ENCODE data around the gene TYRO3. TPM values are rescaled to one million over a fixed set of nuclear protein-coding genes. Genes with fewer than 3 reads are reported as not detected.

Gene TYRO3
- total RNA-seq, 1 donor from 2014 or later = 17.3 TPM

DNA sequence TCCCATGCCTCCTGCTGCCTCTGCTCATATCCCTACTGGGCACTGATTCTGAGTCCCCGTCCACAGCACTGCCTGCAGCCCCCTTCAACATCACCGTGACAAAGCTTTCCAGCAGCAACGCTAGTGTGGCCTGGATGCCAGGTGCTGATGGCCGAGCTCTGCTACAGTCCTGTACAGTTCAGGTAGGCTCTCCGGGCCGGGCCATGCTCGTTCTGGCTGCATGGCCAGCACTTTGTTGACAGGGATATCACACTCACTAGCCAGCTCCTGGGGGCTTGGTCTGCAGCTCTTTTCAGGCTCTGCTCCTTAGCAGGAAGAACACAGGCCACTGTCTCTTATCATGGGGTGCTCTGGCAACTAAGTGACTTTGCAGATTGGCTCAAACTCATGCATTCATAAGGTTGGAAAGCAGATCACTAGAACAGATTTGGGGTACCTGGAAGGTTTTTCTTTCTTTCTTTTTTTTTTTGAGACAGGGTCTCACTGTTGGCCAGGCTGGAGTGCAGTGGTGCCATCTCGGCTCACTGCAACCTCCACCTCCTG lies 6.0 kb downstream of the TYRO3 start:
- Histone ChIP-seq H3K27ac (no peak overlapping the region), H3K4me1 (peaks cover 29% of the 10 kb centered on the region), H3K27me3 (ENCODE audit: low read depth) (peaks cover 8% of the 10 kb centered on the region), H3K36me3 (peaks cover 7% of the 10 kb centered on the region), H3K9me3 (no peaks in the 10 kb centered on the region), H3K4me3 (no peak overlapping the region)
- TF ChIP-seq, protein P1, sequence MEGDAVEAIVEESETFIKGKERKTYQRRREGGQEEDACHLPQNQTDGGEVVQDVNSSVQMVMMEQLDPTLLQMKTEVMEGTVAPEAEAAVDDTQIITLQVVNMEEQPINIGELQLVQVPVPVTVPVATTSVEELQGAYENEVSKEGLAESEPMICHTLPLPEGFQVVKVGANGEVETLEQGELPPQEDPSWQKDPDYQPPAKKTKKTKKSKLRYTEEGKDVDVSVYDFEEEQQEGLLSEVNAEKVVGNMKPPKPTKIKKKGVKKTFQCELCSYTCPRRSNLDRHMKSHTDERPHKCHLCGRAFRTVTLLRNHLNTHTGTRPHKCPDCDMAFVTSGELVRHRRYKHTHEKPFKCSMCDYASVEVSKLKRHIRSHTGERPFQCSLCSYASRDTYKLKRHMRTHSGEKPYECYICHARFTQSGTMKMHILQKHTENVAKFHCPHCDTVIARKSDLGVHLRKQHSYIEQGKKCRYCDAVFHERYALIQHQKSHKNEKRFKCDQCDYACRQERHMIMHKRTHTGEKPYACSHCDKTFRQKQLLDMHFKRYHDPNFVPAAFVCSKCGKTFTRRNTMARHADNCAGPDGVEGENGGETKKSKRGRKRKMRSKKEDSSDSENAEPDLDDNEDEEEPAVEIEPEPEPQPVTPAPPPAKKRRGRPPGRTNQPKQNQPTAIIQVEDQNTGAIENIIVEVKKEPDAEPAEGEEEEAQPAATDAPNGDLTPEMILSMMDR (IDR thresholded peaks at IDR 0.05) = no peak
- intact Hi-C loops (cut with DNase I) = no loop called here
- DNase-seq = no peak
- ATAC-seq = no peak

DNA sequence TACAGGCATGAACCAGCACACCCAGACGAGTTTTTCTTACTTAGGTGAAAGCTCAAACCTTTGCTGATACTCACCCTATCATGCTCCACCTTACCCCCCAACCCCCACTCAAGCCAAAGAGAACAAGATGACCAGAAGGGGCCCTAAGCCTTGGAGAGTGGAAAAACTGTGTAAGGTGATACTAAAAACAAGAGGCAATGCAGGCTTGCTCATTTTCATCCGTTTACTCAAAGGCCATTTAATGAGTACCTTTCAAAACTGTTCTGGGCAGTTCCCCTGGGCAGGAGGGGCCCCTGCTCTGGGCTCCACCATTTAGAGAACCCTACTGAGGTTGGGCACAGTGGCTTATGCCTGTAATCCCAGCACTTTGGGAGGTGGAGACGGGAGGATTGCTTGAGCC lies 6.7 kb downstream of the TYRO3 start:
- no peak for ATAC-seq
- Histone ChIP-seq H3K36me3 (peaks cover 12% of the 10 kb centered on the region), H3K4me3 (no peak overlapping the region), H3K4me1 (peaks cover 23% of the 10 kb centered on the region), H3K27me3 (ENCODE audit: low read depth) (peaks cover 5% of the 10 kb centered on the region), H3K9me3 (no peaks in the 10 kb centered on the region), H3K27ac (no peak overlapping the region)
- DNase-seq = no peak
- TF ChIP-seq, protein P1 (IDR thresholded peaks at IDR 0.05) = no peak
- intact Hi-C loops (cut with DNase I) = no loop called here

- H3K27me3 ChIP-seq (ENCODE audit: low read depth) = no peaks in the 10 kb centered on the region
- no peak overlapping the region for H3K27ac ChIP-seq
- DNase-seq (no peak), ATAC-seq (no peak)
- H3K36me3 ChIP-seq = peaks cover 18% of the 10 kb centered on the region
- H3K4me3 ChIP-seq = no peak overlapping the region
- no peaks in the 10 kb centered on the region for H3K9me3 ChIP-seq
- intact Hi-C loops (cut with DNase I) = no loop called here
- H3K4me1 ChIP-seq = peaks cover 23% of the 10 kb centered on the region
- TF ChIP-seq, protein P1 (IDR thresholded peaks at IDR 0.05) = no peak
Observed at GRCh38 chr15:41566121-41566885, 7.3 kb downstream of the TYRO3 start.

DNA sequence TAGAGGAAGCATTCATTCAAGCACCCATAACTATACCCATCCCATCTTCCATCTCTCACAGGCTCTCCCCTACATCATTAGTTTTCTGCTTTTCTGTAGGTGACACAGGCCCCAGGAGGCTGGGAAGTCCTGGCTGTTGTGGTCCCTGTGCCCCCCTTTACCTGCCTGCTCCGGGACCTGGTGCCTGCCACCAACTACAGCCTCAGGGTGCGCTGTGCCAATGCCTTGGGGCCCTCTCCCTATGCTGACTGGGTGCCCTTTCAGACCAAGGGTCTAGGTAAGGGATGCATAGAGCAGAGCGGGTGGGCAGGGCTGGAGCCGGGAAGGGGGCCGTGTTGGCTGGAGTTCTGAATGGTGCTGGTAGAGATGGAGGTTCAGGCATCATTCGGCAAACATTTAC lies 8.2 kb downstream of the TYRO3 start:
- peaks cover 26% of the 10 kb centered on the region for H3K36me3 ChIP-seq
- no peak overlapping the region for H3K4me3 ChIP-seq
- DNase-seq (no peak), ATAC-seq (no peak)
- no peak overlapping the region for H3K27ac ChIP-seq
- TF ChIP-seq, protein P1 (IDR thresholded peaks at IDR 0.05) = no peak
- H3K4me1 ChIP-seq = peaks cover 18% of the 10 kb centered on the region
- H3K9me3 ChIP-seq = no peaks in the 10 kb centered on the region
- intact Hi-C loops (cut with DNase I) = no loop called here
- no peaks in the 10 kb centered on the region for H3K27me3 ChIP-seq (ENCODE audit: low read depth)

- DNase-seq (no peak), ATAC-seq (no peak)
- intact Hi-C loops (cut with DNase I) = no loop called here
- TF ChIP-seq, protein P1 (IDR thresholded peaks at IDR 0.05) = no peak
- Histone ChIP-seq H3K9me3 (no peaks in the 10 kb centered on the region), H3K4me3 (no peak overlapping the region), H3K4me1 (peaks cover 18% of the 10 kb centered on the region), H3K27me3 (ENCODE audit: low read depth) (no peaks in the 10 kb centered on the region), H3K36me3 (peaks cover 32% of the 10 kb centered on the region), H3K27ac (peak overlapping the region; percentile 4)
Observed at GRCh38 chr15:41567862-41568261, 8.8 kb downstream of the TYRO3 start.
